ENCODE measurements around the gene ZNF605. TPM values are rescaled to one million over a fixed set of nuclear protein-coding genes. Genes with fewer than 3 reads are reported as not detected.

Gene ZNF605
- total and polyA plus RNA-seq, 2 donors (not counting 1 experiment from before 2014, with no cell fraction given) = 6.0 to 21.7 TPM

DNA sequence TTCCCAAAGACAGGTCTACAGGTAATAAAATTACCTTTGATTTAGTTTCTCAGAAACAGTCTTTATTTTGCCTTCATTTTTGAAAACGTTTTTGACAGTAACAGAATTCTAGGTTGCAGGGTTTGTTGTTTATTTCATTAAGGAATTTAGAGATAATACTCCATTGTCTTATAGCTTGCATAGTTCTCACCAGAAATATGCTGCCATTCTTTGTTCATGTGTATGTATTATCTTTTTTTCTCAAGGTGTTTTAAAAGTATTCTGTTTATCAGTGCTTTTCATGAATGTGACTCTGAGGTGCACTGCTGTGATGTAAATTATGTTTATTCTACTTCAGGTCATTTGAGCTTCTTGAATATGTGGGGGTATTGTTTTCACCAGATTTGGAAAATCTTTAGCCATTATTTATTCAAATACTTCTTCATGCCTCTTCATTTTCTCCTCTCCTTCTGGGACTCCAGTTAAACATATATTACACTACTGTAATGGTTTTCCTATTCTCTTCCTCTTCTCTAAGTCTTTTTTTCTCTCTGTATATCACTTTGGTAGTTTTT lies 32.7 kb downstream of the ZNF605 start:
- Histone ChIP-seq H3K27me3 (replicated peaks in 1 of 4; ENCODE audit: control extremely low read depth in 1 of 4, control insufficient read depth in 3 of 4, insufficient read depth in 4 of 4, low read length in 3 of 4) (no peaks in the 10 kb centered on the region), H3K9ac (ENCODE audit: low read length) (no peak overlapping the region), H3K4me1 (ENCODE audit: control insufficient read depth in 2 of 2, insufficient read depth in 2 of 2, low read length in 2 of 2) (no peaks in the 10 kb centered on the region), H3K79me2 (ENCODE audit: control insufficient read depth, insufficient read depth, low read length) (no peaks in the 10 kb centered on the region), H3K4me2 (replicated peaks; ENCODE audit: low read depth, low read length, poor library complexity, severe bottlenecking) (no peak overlapping the region), H2AFZ (ENCODE audit: insufficient read depth, low read depth, low read length, poor library complexity, severe bottlenecking) (no peak overlapping the region), H3K27ac (ENCODE audit: low read length in 2 of 2) (no peak overlapping the region), H3K9me3 (ENCODE audit: control extremely low read depth in 1 of 3, control insufficient read depth in 2 of 3, insufficient read depth in 1 of 3, low read length in 2 of 3) (peaks cover 17 to 82% (median 62%) of the 10 kb centered on the region in 3 donors), H3K36me3 (replicated peaks in 1 of 2; ENCODE audit: control extremely low read depth in 1 of 2, control insufficient read depth in 1 of 2, extremely low read depth in 1 of 2, insufficient read depth in 2 of 2, low read length in 1 of 2) (no peaks in the 10 kb centered on the region), H4K20me1 (ENCODE audit: control insufficient read depth, insufficient read depth, low read length, poor library complexity, severe bottlenecking) (no peaks in the 10 kb centered on the region), H3K4me3 (ENCODE audit: control extremely low read depth in 1 of 5, extremely low read depth in 1 of 5, insufficient read depth in 1 of 5, low read depth in 2 of 5, low read length in 4 of 5) (no peak overlapping the region)
- ATAC-seq (ENCODE audit: low read depth) (no peak), DNase-seq (no peak)
- ChIA-PET POLR2A (no interaction called here), CTCF (interaction anchor here (1.0 to 2.0 kb wide), 3 partner anchors 11 to 21 kb away, joined by 3 to 5 read pairs (median 3); no protein-coding TSS in a partner anchor)
- TF ChIP-seq EZH2 (IDR thresholded peaks at IDR 0.05; ENCODE audit: borderline replicate concordance, insufficient read depth, low read depth, low read length, poor library complexity, severe bottlenecking) = no peak
- TF ChIP-seq, protein P1, sequence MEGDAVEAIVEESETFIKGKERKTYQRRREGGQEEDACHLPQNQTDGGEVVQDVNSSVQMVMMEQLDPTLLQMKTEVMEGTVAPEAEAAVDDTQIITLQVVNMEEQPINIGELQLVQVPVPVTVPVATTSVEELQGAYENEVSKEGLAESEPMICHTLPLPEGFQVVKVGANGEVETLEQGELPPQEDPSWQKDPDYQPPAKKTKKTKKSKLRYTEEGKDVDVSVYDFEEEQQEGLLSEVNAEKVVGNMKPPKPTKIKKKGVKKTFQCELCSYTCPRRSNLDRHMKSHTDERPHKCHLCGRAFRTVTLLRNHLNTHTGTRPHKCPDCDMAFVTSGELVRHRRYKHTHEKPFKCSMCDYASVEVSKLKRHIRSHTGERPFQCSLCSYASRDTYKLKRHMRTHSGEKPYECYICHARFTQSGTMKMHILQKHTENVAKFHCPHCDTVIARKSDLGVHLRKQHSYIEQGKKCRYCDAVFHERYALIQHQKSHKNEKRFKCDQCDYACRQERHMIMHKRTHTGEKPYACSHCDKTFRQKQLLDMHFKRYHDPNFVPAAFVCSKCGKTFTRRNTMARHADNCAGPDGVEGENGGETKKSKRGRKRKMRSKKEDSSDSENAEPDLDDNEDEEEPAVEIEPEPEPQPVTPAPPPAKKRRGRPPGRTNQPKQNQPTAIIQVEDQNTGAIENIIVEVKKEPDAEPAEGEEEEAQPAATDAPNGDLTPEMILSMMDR (IDR thresholded peaks at IDR 0.05) = no peak
- peaks cover 18% of the 10 kb centered on the region for H3K9me3 Mint-ChIP-seq (ENCODE audit: insufficient read depth)
- no peaks in the 10 kb centered on the region for H3K4me1 Mint-ChIP-seq
- no CpG with 5 or more reads among the region's 1 CpG for WGBS (ENCODE audit: insufficient coverage)
- intact Hi-C loops (cut with micrococcal nuclease) = no loop called here
- H3K4me3 Mint-ChIP-seq = no peak overlapping the region
- no peak overlapping the region for H3K27ac Mint-ChIP-seq
- H3K27me3 Mint-ChIP-seq = no peaks in the 10 kb centered on the region

- H3K27ac Mint-ChIP-seq = no peak overlapping the region
Observed at GRCh38 chr12:132922676-132923075, 33.4 kb downstream of the ZNF605 start.

More at GRCh38 chr12:132922676-132923075, 33.4 kb downstream of the ZNF605 start:
- no peak for ATAC-seq (ENCODE audit: low read depth)
- Histone ChIP-seq H3K79me2 (ENCODE audit: control insufficient read depth, insufficient read depth, low read length) (no peaks in the 10 kb centered on the region), H2AFZ (ENCODE audit: insufficient read depth, low read depth, low read length, poor library complexity, severe bottlenecking) (no peak overlapping the region), H3K9me3 (ENCODE audit: control extremely low read depth in 1 of 3, control insufficient read depth in 2 of 3, insufficient read depth in 1 of 3, low read length in 2 of 3) (peaks cover 17 to 84% (median 63%) of the 10 kb centered on the region in 3 donors), H3K4me3 (ENCODE audit: control extremely low read depth in 1 of 5, extremely low read depth in 1 of 5, insufficient read depth in 1 of 5, low read depth in 2 of 5, low read length in 4 of 5) (no peak overlapping the region), H3K4me2 (replicated peaks; ENCODE audit: low read depth, low read length, poor library complexity, severe bottlenecking) (no peak overlapping the region), H3K27ac (ENCODE audit: low read length in 2 of 2) (no peak overlapping the region), H3K27me3 (replicated peaks in 1 of 4; ENCODE audit: control extremely low read depth in 1 of 4, control insufficient read depth in 3 of 4, insufficient read depth in 4 of 4, low read length in 3 of 4) (no peaks in the 10 kb centered on the region), H4K20me1 (ENCODE audit: control insufficient read depth, insufficient read depth, low read length, poor library complexity, severe bottlenecking) (no peaks in the 10 kb centered on the region), H3K4me1 (ENCODE audit: control insufficient read depth in 2 of 2, insufficient read depth in 2 of 2, low read length in 2 of 2) (no peaks in the 10 kb centered on the region), H3K36me3 (replicated peaks in 1 of 2; ENCODE audit: control extremely low read depth in 1 of 2, control insufficient read depth in 1 of 2, extremely low read depth in 1 of 2, insufficient read depth in 2 of 2, low read length in 1 of 2) (no peaks in the 10 kb centered on the region), H3K9ac (ENCODE audit: low read length) (no peak overlapping the region)
- no peak for DNase-seq
- no peaks in the 10 kb centered on the region for H3K27me3 Mint-ChIP-seq
- CTCF ChIA-PET = interaction anchor here (1.0 to 2.0 kb wide), 2 partner anchors 12 to 21 kb away, joined by 3 to 5 read pairs; no protein-coding TSS in a partner anchor
- intact Hi-C loops (cut with micrococcal nuclease) = no loop called here
- peaks cover 20% of the 10 kb centered on the region for H3K9me3 Mint-ChIP-seq (ENCODE audit: insufficient read depth)
- H3K4me1 Mint-ChIP-seq = no peaks in the 10 kb centered on the region
- no peak overlapping the region for H3K4me3 Mint-ChIP-seq
- POLR2A ChIA-PET = interaction anchor here (0.6 kb wide), 1 partner anchor 22 kb away, joined by 3 read pairs; no protein-coding TSS in a partner anchor
- TF ChIP-seq, protein P1 (IDR thresholded peaks at IDR 0.05) = no peak
- no peak for TF ChIP-seq EZH2 (IDR thresholded peaks at IDR 0.05; ENCODE audit: borderline replicate concordance, insufficient read depth, low read depth, low read length, poor library complexity, severe bottlenecking)
- 100% methylated on average over 1 of the region's 4 CpGs for WGBS (ENCODE audit: insufficient coverage)

Data from B cell (primary cell).